ENCODE measurements around the gene AMIGO3.

DNA sequence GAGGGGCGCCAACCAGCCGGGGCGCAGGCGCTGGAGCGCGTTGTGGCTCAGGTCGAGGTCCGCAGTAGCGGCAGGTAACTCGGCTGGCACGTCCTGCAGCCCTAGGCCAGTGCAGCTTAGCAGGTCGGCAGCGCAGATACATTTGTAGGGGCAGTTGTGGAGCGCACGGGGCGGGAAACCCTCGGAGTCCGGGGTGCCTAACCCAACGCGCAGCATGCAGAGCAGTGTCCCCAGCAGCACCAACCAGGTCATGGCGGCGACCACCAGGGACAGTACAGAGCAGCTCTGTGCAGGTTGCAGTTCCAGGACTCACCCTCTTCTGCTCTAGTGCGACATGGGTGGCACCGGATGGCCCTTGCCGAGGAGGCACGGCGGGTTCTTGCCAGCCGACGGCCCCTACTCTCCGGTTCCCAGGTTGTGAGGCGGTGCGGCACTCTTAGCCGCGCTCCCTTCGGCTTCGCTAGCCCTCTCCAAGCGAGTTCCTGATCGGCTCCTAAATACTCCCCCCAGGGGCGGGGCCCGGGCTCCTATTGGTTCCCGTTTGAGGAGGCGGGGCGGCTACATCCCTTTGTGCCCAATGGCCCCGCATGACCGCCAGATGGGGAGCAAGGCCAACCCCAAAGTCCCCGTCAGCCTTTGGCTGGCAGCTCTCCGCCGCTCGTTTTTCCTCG, at the start of gene AMIGO3:
- TF ChIP-seq, protein P1, sequence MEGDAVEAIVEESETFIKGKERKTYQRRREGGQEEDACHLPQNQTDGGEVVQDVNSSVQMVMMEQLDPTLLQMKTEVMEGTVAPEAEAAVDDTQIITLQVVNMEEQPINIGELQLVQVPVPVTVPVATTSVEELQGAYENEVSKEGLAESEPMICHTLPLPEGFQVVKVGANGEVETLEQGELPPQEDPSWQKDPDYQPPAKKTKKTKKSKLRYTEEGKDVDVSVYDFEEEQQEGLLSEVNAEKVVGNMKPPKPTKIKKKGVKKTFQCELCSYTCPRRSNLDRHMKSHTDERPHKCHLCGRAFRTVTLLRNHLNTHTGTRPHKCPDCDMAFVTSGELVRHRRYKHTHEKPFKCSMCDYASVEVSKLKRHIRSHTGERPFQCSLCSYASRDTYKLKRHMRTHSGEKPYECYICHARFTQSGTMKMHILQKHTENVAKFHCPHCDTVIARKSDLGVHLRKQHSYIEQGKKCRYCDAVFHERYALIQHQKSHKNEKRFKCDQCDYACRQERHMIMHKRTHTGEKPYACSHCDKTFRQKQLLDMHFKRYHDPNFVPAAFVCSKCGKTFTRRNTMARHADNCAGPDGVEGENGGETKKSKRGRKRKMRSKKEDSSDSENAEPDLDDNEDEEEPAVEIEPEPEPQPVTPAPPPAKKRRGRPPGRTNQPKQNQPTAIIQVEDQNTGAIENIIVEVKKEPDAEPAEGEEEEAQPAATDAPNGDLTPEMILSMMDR (optimal IDR thresholded peaks at IDR 0.05 in 1 of 3, IDR thresholded peaks at IDR 0.05 in 1 of 3, conservative IDR thresholded peaks at IDR 0.05 in 1 of 3; ENCODE audit: extremely low read depth in 1 of 3, insufficient read depth in 2 of 3, low read length in 3 of 3): peak in 2 of 3 experiments; percentile 37 to 45
- no peak for TF ChIP-seq EZH2 (IDR thresholded peaks at IDR 0.05; ENCODE audit: low read length)
